ENCODE measurements around the gene ERG.

Gene ERG

DNA sequence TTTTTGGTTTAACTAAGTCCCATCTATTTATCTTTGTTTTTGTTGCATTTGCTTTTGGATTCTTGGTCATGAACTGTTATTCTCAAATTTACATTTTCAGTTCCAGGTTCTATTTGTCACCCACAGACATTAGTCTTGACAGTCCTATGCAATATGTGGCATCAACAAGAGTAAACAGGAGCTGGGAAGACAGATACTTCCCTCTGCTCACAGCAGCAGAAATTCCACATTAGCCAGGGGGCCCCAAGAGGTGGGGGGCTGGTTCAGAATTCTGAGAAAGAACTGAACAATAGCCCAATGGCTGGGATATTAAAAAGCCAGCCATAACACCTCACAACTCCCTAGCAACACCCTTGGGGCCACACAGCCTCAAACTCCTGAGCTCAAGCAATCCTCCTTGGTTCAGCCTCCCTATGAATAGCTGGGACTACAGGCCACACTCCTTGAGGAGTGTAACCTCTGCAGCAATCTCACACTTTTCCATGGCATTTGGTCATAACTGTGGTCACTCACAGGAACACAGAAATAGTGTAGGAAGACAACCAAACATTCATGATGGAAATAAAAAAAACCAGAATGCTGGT, 67.8 kb downstream of the ERG start:
- DNase-seq, result no peak

DNA sequence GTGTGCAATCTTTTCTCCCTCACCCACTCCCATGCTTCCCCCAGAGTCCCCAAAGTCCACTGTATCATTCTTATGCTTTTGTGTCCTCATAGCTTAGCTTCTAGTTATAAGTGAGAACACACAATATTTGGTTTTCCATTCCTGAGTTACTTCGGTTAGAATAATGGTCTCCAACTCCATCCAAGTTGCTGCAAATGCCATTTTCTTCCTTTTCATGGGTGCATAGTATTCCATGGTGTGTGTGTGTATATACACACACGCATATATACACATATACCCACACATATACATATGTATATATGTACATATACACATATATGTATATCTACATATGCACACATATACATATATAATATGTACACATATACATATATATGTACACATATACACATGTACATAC, 69.3 kb downstream of the ERG start:
- DNase-seq, result no peak

DNA sequence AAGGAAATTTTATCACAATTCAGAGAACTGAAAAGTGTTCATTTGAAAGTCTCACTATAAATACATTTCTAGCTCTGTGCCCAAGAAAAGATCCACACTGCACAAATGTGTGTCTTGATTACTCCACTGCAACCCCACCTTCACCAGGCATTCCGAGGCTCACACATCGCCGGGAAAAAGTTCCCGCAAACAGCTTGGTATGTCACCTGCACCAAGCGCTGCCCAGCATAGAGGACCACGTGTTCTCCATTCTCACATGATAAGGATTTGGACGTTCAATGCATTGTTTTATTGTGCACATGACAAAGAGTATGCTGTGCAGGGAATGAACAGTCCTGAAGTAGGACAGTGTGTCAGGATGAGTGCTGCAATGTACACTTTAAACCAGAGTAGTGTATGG, 70.1 kb downstream of the ERG start:
- no peak for DNase-seq

DNA sequence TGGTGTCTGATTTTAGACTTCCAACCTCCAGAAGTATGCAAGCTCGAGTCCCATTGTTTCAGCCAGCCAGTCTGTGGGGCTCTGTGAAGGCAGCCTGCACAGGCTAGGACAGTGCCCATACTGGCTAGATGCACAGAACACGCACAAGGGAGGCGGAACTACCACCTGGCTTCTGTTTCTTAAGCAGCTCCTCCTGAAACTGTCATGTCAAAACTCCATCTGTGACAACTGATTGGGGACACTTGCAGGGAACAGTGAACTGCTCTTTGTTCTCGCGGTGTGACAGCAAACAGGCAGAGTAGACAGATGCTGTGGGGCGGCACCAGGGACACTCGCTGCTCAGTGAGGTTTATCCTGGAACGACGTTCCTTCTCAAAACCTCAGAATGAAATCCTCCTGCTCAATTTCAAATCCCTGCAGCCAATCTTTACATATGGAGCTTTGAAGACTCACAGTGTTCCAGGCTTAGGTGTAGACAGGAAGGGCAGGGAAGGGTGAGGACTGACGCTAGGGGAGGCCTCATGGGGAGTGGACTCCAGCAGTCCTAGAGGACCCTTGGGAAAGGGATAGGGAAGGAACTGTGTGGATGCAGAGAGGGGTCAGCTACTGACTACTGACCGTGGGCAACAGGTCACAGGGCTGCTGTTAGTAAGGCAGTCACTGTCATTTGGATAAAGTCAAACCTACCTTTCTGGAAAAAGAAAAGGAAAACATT, 73.8 kb downstream of the ERG start:
- DNase-seq, result no peak

DNA sequence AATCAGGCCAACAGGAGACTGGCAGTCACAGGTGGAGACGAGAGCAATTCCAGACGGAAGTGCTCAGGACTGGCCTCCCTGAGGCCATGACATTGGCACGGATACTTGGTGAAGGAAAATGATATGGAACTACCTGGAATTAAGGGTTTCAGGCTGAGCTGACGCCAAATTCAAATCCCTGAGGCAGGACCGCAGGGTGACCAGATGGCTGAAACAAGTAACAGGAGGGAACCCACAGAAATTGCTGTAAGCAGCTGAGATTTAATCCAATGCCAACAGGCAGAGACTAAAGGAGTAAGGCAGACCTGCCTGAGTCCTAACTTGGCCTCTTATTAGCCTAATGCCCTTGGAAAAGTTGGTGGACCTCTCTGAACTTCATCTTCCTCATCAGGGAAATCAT, 76.2 kb downstream of the ERG start:
- DNase-seq, result no peak

DNA sequence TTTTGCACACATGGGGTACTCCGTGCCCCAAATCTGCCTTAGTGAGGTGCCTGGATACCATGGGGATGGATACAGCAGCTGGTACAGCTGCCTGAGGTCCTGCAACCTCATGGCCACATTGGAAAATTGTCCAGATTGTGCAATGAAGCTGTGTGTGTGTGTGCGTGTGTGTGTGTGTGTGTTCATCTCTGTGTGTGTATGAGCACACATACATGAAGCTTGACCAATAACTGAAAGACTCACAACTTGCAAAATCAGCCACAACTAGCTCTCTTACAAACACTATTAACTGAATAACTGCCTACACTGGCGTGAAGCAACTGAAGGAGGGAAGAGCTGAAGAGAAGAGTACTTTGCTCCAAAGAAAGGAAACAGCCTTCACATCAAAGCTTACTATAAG, 78.1 kb downstream of the ERG start:
- no peak for DNase-seq

DNA sequence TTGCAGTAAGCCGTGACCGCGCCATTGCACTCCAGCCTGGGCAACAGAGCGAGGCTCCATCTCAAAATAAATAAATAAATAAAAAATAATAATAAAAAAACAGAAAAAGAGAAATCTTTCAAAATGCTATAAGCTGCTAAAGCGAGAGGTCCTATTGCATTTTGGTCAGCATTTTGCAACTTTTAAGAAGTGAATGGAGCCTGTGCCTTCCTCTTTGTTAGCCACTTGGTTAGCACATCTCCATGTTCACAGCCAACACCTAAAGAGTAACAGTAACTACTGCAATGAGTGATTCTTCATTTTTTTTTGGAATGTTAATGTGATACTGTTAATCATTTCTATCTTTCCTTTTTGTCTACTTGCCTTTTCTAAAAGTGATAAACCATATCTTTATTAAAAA, 80.6 kb downstream of the ERG start:
- no peak for DNase-seq

DNA sequence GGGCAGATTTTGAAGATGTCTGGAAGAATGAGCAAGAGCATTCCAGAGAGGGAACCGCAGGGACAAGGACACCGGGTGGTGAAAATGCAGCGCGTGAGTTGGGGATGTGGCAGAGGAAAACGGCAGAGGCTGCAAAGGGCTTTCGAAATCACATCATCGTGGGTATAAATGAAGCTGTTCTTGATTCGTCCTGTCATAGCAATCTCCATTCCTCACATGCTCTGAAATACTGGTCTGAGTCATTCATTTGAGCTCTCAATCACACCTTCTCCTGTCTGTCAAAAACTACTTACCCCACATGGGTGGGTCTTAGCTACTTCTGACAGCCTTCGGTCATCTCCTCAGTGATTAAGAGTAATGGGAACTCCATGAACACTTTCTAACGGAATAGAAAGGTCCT, 81.5 kb downstream of the ERG start:
- DNase-seq, result no peak

DNA sequence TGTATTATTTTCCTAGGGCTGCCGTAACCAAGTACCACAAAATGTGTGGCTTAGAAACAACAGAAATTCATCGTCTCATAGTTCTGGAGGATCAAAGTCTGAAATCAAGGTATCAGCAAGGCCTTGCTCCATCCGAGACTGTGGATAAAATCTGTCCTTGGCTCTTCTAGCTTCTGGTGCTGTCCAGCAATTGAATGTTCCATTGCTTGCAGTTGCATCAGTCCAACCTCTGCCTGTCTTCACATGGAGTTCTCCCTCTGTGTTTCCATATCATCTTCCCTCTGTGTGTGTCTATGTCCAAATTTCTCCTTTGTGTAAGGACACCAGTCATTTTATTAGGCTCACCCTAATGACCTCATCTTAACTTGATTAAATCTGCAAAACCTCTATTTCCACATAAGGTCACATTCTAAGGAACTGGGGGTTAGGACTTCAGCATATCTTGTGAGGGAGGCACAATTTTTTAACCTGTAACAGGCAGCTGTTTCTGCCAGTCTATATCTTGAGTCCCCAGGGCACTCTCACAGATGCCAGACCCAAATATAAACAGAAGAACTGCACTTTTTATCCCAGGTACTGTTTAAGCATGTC, 84.2 kb downstream of the ERG start:
- no peak for DNase-seq

DNA sequence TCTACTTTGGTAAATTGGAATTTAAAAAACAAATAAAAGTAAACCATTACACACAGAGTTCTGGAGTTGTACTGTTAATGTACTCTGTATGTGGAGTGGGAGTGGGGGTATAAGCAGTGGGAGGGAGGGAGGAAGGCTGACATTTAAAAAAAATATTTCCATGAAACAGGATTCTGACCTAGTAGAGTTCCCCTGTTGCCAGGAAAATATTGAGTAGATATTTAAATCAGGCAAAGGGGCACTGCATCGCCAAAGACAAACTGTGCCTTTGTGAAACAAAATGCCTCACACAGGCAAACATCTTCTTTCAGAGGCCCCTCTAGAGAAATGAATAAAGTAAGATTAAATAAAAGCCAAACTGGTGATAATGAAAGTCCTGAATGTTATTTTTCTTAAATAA, 87.8 kb downstream of the ERG start:
- DNase-seq, result no peak

DNA sequence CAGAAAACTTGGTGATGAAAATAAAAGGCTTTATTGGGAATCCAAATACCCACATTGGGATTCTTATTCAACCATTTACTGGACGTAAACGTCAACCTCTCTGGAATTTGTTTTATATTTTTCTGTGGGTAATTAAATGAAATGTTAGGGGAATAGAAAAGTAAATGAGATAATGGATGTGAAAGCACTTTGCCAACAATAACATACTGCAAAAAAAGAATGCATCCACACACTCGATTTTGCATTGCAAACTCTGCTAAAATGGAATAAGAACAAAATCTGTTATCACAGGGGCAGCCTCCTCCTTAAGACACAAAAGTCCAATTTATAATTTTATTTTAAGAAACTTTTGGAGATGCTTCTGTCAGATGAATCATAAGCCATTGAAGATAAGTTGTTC, 88.4 kb downstream of the ERG start:
- DNase-seq, result no peak

DNA sequence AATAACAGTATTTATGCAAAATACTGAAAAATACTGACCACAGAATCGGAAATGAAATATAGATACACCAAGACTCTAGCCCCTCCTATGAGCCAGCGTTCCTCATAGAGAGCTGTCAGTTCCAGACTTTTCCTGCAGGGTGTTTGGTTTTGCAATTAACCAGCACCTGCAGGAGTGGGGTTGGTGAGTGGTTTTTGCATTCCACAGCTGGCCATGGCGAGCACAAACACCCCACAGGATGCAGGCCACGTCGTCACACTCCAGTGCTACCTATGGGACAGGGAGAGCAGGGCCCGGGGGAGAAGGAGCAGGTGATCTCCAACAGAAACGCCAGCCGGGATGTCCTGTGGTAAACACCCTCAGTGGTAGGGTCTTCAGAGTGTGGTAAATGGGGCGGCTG, 94.1 kb downstream of the ERG start:
- no peak for DNase-seq

DNA sequence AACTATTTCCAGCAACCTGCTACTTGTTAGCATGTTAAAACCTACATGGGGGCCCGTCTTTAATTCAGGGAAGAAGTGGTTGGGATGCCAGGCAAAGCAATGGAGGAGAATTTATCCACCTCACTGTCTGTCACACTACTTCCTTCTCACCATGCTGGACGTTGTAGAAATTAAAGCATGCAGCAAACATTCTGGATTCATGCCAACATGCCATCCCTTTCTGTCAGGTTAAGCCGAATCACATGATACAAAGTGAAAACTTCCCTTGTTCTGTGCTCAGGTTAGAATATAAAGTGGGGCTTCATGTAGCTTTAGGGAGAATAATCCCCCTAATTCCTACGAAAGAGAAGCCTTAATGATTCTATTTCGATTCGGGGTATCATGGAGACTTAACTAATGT, 95.5 kb downstream of the ERG start:
- DNase-seq, result no peak

DNA sequence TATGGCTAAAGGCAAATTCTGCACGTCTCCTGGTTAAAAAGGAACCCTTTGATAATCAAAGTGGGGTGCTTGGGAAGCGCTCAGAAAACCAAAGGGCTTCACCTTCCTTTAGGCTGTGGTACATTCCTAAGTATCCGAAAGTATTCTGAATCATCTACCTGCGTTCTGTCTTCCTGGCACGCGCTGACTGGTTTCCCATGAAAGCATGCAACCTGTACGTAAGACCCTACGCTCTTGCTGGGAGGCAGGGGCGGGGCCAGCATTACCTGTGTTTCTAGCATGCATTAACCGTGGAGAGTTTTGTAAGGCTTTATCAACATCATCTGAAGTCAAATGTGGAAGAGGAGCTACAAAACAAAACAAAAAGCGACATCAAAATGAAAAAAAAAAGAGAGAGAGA, 96.0 kb downstream of the ERG start:
- DNase-seq, result no peak

DNA sequence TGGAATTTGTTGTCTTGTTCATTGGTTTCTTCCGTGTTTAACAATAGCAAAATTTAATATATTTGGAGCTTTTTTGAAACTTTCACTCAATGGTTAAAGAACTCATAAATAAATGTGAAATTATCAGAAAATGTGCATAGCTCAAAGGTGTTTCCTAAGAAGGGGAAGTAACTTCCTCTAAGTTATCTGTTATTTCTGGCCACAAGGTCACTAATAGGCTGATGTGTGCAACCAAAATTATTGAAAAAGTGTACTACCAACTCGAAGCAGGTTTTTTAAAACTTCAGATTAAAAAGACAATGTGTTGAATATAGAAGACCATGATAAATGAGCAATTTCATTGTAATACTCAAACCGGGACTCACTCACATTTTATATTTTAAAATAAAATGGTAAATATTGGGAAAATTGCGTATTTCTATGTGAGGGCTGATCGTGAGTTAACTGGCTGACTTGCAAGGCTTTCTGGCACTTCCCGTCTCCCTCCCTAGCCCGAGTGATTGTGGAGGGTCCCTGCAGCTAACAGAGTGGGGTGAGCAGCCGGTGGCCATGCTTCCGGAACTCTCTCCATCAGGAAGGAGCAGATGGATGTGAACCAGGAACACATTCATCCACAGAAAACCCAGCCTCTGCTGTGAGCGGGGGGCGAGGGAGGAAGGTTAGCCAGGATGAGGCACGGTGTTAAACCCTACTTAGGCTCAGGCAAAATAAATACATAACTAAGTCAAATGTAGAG, 96.9 kb downstream of the ERG start:
- DNase-seq, result no peak

DNA sequence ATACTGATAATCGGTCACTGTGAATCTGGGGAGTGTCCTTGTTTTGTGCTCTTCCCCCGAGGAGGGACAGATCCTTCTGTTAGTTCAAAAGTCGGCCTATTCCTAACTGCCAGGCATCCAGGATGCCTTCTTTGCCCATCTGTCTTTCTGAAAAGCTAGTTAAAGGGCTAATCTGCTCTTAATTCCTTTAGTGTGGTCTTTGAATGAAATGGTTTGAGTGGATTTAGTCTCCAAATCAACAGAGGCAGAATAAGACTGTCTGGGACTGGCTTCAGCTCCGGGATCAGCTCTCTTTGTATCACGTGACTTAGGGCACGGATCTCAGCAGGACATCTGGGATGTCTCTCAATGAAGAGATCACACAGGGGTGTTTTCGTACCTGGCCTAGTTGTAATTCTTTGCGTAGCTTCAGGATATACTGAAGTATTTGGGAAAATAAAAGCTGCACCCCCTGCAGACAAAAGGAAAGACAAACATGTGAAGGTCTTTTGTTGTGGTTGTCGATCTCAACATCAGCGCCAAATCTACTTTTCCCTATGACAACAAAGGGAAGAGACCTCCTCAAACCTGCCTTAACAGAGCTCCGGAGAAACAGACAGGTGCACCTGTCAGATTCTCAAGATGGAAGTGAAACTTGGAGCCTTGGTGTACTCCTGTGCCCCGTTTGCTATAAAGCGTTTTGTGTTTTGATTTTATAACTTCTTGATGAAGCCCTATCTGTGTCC, 97.9 kb downstream of the ERG start:
- no peak for DNase-seq

DNA sequence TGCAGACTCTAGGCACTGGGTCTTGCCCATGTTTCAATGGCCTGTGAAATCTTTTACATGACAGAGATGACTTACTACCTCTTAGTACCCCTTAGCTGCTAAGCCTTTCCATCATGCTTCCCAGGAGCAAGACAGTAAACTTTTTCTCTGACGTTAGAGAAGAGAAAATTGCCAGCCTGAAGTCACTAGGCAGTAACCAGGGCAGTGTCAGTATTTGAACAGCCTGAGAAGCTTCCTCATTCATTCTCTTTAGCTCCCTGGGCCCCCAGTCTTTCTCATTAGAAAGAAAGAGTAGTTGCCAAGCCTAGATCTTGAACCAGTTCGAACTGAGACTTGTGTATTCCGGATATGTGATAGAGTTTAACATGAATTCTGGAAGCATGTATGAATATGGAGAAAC, 99.2 kb downstream of the ERG start:
- no peak for DNase-seq

DNA sequence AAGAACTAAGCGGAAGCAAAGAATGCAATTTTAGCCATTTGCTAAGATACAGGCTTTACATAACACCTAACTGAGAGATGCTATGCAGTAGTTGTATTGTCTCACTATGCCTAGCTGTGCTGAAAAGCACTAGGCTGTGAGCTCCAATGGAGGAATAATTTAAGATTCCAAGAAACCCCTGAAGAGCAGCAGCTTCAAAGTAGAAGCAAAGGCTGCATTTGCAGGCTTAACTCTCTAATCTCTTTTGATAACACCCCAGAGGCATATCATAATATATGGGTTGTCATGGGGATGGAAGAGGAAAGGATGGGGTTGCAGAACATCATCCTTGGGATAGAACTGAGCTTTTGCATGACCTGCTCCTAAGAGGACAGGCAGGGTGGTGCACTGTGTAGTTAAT, 102.0 kb downstream of the ERG start:
- DNase-seq, result no peak

DNA sequence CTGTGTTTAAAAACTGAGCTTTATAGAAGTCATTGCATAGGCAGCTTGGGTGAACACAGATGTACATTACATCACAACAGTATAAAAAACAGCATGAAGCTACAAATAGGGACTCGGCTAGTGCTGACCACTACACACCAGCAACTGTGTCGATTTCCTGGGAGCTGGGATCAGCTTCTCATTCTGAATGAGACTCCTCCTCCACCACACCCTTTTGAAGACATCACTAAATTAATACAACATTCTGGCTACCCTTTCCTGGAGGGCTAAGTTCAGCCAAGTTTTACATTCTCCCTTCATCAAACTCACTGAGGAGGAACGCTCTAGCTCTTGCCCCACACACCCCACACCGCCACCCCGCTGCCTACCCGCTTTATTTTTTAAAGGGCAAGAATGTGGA, 102.7 kb downstream of the ERG start:
- DNase-seq, result no peak

DNA sequence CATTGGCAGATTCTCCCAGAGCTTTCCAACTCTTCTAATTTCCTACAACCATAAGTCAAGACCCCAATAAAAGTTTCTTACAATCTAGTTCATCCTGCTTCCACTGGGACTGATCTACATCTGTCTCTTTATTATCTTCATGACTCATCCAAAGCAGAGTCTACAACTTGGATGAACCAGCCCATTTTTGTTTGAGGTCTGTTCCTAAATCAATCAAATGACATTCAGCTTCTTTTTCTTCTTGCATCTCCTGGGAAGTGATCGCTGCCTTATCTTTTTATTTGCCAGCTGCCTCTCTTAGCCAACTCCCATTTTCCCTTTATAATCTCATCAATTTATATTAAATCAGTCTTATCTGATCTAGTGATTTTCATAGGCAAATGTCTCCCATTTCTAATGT, 105.6 kb downstream of the ERG start:
- DNase-seq, result no peak

DNA sequence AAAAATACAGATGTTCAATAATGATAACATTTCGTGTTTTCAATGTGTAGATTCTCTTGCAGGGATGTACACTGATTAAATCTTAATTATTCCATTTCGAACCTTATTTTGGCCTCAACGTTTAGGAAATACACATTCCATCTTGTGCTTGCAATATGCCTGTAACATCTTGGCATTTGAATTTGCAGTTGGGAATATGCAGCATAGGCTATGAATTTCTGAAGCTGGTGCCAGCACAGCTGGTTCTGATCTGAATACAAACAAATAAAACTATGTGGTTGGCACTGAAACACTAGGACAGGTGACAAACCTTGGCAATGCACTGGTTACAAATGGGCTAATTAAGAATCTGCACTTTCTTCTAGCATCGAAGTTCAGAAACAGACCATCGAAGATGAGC, 108.4 kb downstream of the ERG start:
- DNase-seq, result no peak

DNA sequence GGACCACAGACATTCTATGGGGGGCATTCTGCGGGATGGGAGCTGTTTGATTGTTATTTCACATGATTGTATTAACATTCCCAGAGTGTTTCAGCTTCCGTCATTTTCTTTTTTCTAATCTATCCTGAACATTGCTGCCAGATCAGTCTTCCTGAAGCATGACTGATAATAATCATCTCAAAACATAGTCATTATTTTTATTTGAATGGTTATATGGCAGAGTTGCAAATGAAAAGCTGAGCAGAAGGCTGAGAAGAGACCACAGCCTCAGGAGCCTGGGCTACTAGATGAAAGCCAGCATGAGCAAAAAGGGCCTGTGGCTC, 109.0 kb downstream of the ERG start:
- no peak for DNase-seq

DNA sequence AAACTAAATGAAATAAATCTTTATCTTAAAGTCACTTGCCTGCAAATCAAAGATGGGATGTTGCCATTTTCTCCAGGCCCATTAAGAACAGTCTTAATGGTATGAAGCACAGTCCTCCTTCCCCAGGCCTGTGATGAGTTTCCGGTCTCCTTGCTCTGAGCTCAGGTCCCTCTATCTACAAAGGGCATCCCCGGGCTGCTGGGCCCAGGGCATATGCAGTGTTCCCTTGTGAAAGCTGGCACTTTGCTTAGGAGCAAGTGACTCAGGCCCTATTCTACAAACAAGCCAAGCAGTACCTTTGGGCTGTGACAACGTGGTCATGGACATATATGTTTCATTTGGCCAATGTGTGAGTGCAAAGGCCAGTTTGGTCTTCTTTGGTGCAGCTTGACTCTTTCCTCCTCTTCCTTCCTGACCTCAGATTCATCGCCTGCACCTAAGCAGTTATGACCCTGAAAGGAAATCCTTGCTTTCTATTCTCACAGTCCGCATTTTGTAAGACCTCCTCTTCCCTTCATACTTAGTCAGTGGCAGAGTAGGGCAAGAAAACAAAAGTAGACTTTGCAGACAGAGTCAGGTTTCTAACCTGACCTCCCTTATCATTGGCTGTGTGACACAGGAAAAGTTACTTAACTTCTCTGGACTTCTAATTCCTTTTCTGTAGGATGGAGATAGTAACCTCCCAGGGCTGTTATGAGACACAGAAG, 109.5 kb downstream of the ERG start:
- DNase-seq, result no peak

All from HCEC 1CT (cell line).